ENCODE data around the gene SLFN12L. TPM values are rescaled to one million over a fixed set of nuclear protein-coding genes. Genes with fewer than 3 reads are reported as not detected.
"Not testable (repeated sequence)": the region's sequence is repeated elsewhere in the genome, so short reads cannot be mapped to it uniquely, and the experiment has no call there.

SLFN12L gene
- total RNA-seq, 1 experiment from 2014 or later: 1.4 TPM

GRCh38 chr17:35535406-35535805, 2.1 kb downstream of the SLFN12L start:
- not testable (repeated sequence) for H3K4me1 ChIP-seq (replicated peaks); H3K27me3 ChIP-seq (replicated peaks); H3K4me3 ChIP-seq; DNase-seq (ENCODE audit: low read depth in 1 of 2, low spot score in 2 of 2); H3K36me3 ChIP-seq; H3K27ac ChIP-seq; H3K9me3 ChIP-seq (replicated peaks)

- H3K27me3 ChIP-seq (replicated peaks): no peaks in the 10 kb centered on the region
- H3K27ac ChIP-seq: no peak overlapping the region
- H3K9me3 ChIP-seq (replicated peaks): no peaks in the 10 kb centered on the region
- H3K4me3 ChIP-seq: no peak overlapping the region
- no peak for DNase-seq (ENCODE audit: low read depth in 1 of 2, low spot score in 2 of 2)
- H3K36me3 ChIP-seq: no peaks in the 10 kb centered on the region
- H3K4me1 ChIP-seq (replicated peaks): peaks cover 2% of the 10 kb centered on the region; the same call in 1 of the 2 replicates
Measured at GRCh38 chr17:35534576-35535093, 2.8 kb downstream of the SLFN12L start.

GRCh38 chr17:35531160-35531559, 6.3 kb downstream of the SLFN12L start:
- Histone ChIP-seq H3K4me1 (replicated peaks) (no peaks in the 10 kb centered on the region), H3K36me3 (no peaks in the 10 kb centered on the region)

GRCh38 chr17:35529866-35530265, 7.6 kb downstream of the SLFN12L start:
- Histone ChIP-seq H3K9me3 (replicated peaks) (no peaks in the 10 kb centered on the region), H3K36me3 (no peaks in the 10 kb centered on the region), H3K27ac (no peak overlapping the region), H3K4me1 (replicated peaks) (no peaks in the 10 kb centered on the region), H3K4me3 (no peak overlapping the region), H3K27me3 (replicated peaks) (no peaks in the 10 kb centered on the region)
- DNase-seq (ENCODE audit: low read depth in 1 of 2, low spot score in 2 of 2): no peak

More at GRCh38 chr17:35531160-35531559, 6.3 kb downstream of the SLFN12L start:
- Histone ChIP-seq H3K4me3 (no peak overlapping the region), H3K9me3 (replicated peaks) (no peaks in the 10 kb centered on the region), H3K27me3 (replicated peaks) (no peaks in the 10 kb centered on the region), H3K27ac (no peak overlapping the region)
- no peak for DNase-seq (ENCODE audit: low read depth in 1 of 2, low spot score in 2 of 2)

GRCh38 chr17:35529326-35529725, 8.2 kb downstream of the SLFN12L start:
- H3K9me3 ChIP-seq (replicated peaks); H3K27ac ChIP-seq; H3K36me3 ChIP-seq; DNase-seq (ENCODE audit: low read depth in 1 of 2, low spot score in 2 of 2); H3K4me3 ChIP-seq; H3K27me3 ChIP-seq (replicated peaks); H3K4me1 ChIP-seq (replicated peaks): not testable (repeated sequence)

- H3K27me3 ChIP-seq (replicated peaks): no peaks in the 10 kb centered on the region
- no peak for DNase-seq (ENCODE audit: low read depth in 1 of 2, low spot score in 2 of 2)
- no peaks in the 10 kb centered on the region for H3K9me3 ChIP-seq (replicated peaks)
- no peak overlapping the region for H3K4me3 ChIP-seq
- H3K36me3 ChIP-seq: no peaks in the 10 kb centered on the region
- no peak overlapping the region for H3K27ac ChIP-seq
- H3K4me1 ChIP-seq (replicated peaks): no peaks in the 10 kb centered on the region
Measured at GRCh38 chr17:35523296-35523695, 14.2 kb downstream of the SLFN12L start.

- H3K9me3 ChIP-seq (replicated peaks); DNase-seq (ENCODE audit: low read depth in 1 of 2, low spot score in 2 of 2); H3K36me3 ChIP-seq; H3K27ac ChIP-seq; H3K4me1 ChIP-seq (replicated peaks); H3K4me3 ChIP-seq; H3K27me3 ChIP-seq (replicated peaks): not testable (repeated sequence)
Measured at GRCh38 chr17:35521654-35522256, 15.7 kb downstream of the SLFN12L start.

GRCh38 chr17:35521150-35521549, 16.3 kb downstream of the SLFN12L start:
- Histone ChIP-seq H3K4me1 (replicated peaks) (no peaks in the 10 kb centered on the region), H3K4me3 (no peak overlapping the region), H3K27ac (no peak overlapping the region), H3K36me3 (no peaks in the 10 kb centered on the region), H3K27me3 (replicated peaks) (peaks cover 4% of the 10 kb centered on the region; the same call in 1 of the 2 replicates), H3K9me3 (replicated peaks) (no peaks in the 10 kb centered on the region)
- no peak for DNase-seq (ENCODE audit: low read depth in 1 of 2, low spot score in 2 of 2)

- no peak overlapping the region for H3K4me3 ChIP-seq
- no peak overlapping the region for H3K27ac ChIP-seq
- H3K9me3 ChIP-seq (replicated peaks): no peaks in the 10 kb centered on the region
- H3K27me3 ChIP-seq (replicated peaks): peaks cover 4% of the 10 kb centered on the region; the same call in 1 of the 2 replicates
- DNase-seq (ENCODE audit: low read depth in 1 of 2, low spot score in 2 of 2): no peak
- H3K36me3 ChIP-seq: no peaks in the 10 kb centered on the region
- no peaks in the 10 kb centered on the region for H3K4me1 ChIP-seq (replicated peaks)
Measured at GRCh38 chr17:35519906-35520442, 17.5 kb downstream of the SLFN12L start.

- no peak overlapping the region for H3K4me3 ChIP-seq
- H3K9me3 ChIP-seq (replicated peaks): no peaks in the 10 kb centered on the region
- no peak overlapping the region for H3K27ac ChIP-seq
- peaks cover 4% of the 10 kb centered on the region; the same call in 1 of the 2 replicates for H3K27me3 ChIP-seq (replicated peaks)
- H3K36me3 ChIP-seq: no peaks in the 10 kb centered on the region
- H3K4me1 ChIP-seq (replicated peaks): no peaks in the 10 kb centered on the region
- DNase-seq (ENCODE audit: low read depth in 1 of 2, low spot score in 2 of 2): no peak
Measured at GRCh38 chr17:35519439-35519838, 18.0 kb downstream of the SLFN12L start.

- not testable (repeated sequence) for H3K4me1 ChIP-seq (replicated peaks); H3K4me3 ChIP-seq; DNase-seq (ENCODE audit: low read depth in 1 of 2, low spot score in 2 of 2); H3K27me3 ChIP-seq (replicated peaks); H3K27ac ChIP-seq; H3K36me3 ChIP-seq; H3K9me3 ChIP-seq (replicated peaks)
Measured at GRCh38 chr17:35518431-35518830, 19.0 kb downstream of the SLFN12L start.

GRCh38 chr17:35515027-35515426, 22.5 kb downstream of the SLFN12L start:
- Histone ChIP-seq H3K4me3 (no peak overlapping the region), H3K4me1 (replicated peaks) (no peaks in the 10 kb centered on the region), H3K27me3 (replicated peaks) (peaks cover 4% of the 10 kb centered on the region; the same call in 1 of the 2 replicates), H3K9me3 (replicated peaks) (no peaks in the 10 kb centered on the region), H3K36me3 (no peaks in the 10 kb centered on the region), H3K27ac (no peak overlapping the region)
- DNase-seq (ENCODE audit: low read depth in 1 of 2, low spot score in 2 of 2): no peak

GRCh38 chr17:35514564-35514963, 22.9 kb downstream of the SLFN12L start:
- Histone ChIP-seq H3K27ac (no peak overlapping the region), H3K4me3 (no peak overlapping the region), H3K9me3 (replicated peaks) (no peaks in the 10 kb centered on the region), H3K4me1 (replicated peaks) (no peaks in the 10 kb centered on the region), H3K36me3 (no peaks in the 10 kb centered on the region), H3K27me3 (replicated peaks) (peaks cover 4% of the 10 kb centered on the region; the same call in 1 of the 2 replicates)
- no peak for DNase-seq (ENCODE audit: low read depth in 1 of 2, low spot score in 2 of 2)

GRCh38 chr17:35510052-35510451, 27.4 kb downstream of the SLFN12L start:
- no peak overlapping the region for H3K27ac ChIP-seq
- peaks cover 3% of the 10 kb centered on the region for H3K9me3 ChIP-seq (replicated peaks)
- H3K4me3 ChIP-seq: no peak overlapping the region
- DNase-seq (ENCODE audit: low read depth in 1 of 2, low spot score in 2 of 2): no peak
- H3K4me1 ChIP-seq (replicated peaks): no peaks in the 10 kb centered on the region
- no peaks in the 10 kb centered on the region for H3K36me3 ChIP-seq
- no peaks in the 10 kb centered on the region for H3K27me3 ChIP-seq (replicated peaks)
